GM06990 (cell line): ENCODE results near the gene ADCY5.
"Not testable (repeated sequence)": the region's sequence is repeated elsewhere in the genome, so short reads cannot be mapped to it uniquely, and the experiment has no call there.

Experiments used
- DNase-seq: peaks from one replicate; pipeline ENCODE4 v3.0.0-alpha.2; 2011; ENCODE audit not compliant: insufficient read length; ENCODE audit errors: extremely low read depth
- H3K27me3 ChIP-seq: replicated peaks from 2 replicates; pipeline ENCODE4 v1.6.0; 2011; ENCODE audit warnings: low read length; ENCODE audit not compliant: control insufficient read depth, insufficient read depth
- H3K36me3 ChIP-seq: 2 replicates; pipeline ENCODE4 v1.5.1; 2011; ENCODE audit warnings: low read length; ENCODE audit not compliant: control insufficient read depth, insufficient read depth
- H3K4me3 ChIP-seq: replicated peaks from 2 replicates; pipeline ENCODE4 v1.5.1; 2011; ENCODE audit warnings: low read depth, mild to moderate bottlenecking, control low read depth, low read length
- TF ChIP-seq, protein P1 (sequence below): IDR thresholded peaks from 2 replicates; pipeline ENCODE4 v1.5.1; 2011; ENCODE audit warnings: low read length, control low read depth, mild to moderate bottlenecking, inconsistent platforms; ENCODE audit not compliant: insufficient read depth, poor library complexity, severe bottlenecking

Gene ADCY5

DNA sequence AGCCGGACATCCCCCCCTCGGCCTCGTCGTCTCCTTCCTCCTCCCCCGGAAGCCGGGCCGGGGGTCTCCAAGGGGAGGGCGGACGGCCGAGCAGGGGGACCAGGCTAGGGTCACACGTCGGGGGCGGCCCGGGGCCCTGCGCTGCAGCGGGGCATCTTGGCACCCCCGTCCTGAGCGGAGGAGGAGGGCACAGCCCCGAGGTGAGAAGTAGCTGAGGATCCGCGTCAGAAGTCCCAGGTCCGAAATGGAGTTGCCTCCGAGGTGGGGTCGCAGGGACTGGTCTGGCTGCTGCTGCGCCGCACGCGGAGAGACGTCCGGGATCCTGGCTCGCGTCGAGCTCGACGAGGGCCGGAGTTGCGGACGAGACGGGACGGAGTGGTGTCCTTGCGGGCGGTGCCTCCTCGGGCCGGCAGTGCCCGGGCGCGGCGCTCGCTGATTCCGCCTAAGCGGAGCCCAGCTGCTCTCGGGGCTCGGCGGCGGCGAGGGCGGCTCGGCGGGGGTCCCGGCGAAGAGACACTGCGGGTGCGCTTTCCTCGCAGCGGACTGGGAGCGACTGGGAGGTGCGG lies at the start of gene ADCY5:
Gene ADCY5, minus strand, starts transcription at position 555 of the 566 bp plus-strand sequence. Its CDS starts 545 bp downstream, at position 10.
- no peaks in the 10 kb centered on the region for H3K36me3 ChIP-seq
- peak within 1 kb of the TSS; percentile 43 for H3K4me3 ChIP-seq
- H3K27me3 ChIP-seq = peaks cover 3% of the 10 kb centered on the region
- DNase-seq = no peak
- TF ChIP-seq, protein P1, sequence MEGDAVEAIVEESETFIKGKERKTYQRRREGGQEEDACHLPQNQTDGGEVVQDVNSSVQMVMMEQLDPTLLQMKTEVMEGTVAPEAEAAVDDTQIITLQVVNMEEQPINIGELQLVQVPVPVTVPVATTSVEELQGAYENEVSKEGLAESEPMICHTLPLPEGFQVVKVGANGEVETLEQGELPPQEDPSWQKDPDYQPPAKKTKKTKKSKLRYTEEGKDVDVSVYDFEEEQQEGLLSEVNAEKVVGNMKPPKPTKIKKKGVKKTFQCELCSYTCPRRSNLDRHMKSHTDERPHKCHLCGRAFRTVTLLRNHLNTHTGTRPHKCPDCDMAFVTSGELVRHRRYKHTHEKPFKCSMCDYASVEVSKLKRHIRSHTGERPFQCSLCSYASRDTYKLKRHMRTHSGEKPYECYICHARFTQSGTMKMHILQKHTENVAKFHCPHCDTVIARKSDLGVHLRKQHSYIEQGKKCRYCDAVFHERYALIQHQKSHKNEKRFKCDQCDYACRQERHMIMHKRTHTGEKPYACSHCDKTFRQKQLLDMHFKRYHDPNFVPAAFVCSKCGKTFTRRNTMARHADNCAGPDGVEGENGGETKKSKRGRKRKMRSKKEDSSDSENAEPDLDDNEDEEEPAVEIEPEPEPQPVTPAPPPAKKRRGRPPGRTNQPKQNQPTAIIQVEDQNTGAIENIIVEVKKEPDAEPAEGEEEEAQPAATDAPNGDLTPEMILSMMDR = no peak

DNA sequence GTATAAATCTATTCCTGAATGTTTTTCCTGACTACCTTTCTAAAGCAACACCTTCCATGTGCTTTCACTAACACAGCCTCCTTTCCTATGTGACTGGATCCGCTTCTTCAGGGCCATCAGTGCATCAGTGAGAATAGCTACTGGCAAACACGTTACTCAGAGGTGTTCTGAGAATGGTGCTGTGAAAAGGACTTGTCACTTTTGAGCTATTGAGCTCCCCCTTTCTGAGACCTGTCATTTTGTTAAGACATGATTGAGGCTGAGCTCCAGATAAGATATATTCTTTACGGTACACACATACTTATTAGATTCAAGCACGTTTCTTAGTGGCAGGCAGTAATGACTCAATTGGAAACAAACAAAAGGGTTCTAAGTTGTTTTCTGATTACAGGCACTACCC lies 45.0 kb upstream of the ADCY5 start:
- Histone ChIP-seq H3K4me3 (no peak overlapping the region), H3K27me3 (no peaks in the 10 kb centered on the region), H3K36me3 (peaks cover 2% of the 10 kb centered on the region; the same call in 1 of the 2 replicates)
- no peak for DNase-seq
- TF ChIP-seq, protein P1 = no peak

DNA sequence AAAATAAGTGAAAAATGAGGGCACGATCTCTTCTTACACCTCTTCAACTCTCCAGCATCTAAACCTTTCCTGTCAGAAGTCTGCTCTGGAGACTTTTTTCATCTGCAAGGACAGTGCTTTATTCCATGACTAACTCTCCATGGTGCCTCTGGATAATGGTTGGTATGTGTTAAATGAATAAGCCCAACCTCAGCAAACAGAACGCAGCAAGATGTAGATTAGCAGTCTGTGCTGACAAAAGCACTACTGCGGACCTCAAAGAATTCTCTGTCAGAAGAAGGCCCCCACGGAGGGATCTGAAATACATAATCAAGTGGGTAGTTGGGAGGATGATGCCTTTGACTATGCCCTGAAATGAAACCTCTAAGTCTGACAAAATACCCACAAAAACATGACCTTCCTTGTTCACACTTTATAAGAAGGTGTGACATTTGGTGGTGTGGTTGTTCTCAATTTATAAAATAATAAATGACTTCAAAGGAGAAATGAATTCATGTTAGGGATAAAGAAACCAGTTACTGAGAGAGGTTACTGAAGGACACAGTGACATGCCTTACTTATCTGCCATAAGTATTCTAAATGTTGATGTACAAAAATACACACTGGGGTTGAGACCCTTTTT lies 43.2 kb upstream of the ADCY5 start:
- H3K36me3 ChIP-seq = peaks cover 2% of the 10 kb centered on the region; the same call in 1 of the 2 replicates
- TF ChIP-seq, protein P1 = no peak
- no peaks in the 10 kb centered on the region for H3K27me3 ChIP-seq
- DNase-seq = no peak
- H3K4me3 ChIP-seq = no peak overlapping the region

DNA sequence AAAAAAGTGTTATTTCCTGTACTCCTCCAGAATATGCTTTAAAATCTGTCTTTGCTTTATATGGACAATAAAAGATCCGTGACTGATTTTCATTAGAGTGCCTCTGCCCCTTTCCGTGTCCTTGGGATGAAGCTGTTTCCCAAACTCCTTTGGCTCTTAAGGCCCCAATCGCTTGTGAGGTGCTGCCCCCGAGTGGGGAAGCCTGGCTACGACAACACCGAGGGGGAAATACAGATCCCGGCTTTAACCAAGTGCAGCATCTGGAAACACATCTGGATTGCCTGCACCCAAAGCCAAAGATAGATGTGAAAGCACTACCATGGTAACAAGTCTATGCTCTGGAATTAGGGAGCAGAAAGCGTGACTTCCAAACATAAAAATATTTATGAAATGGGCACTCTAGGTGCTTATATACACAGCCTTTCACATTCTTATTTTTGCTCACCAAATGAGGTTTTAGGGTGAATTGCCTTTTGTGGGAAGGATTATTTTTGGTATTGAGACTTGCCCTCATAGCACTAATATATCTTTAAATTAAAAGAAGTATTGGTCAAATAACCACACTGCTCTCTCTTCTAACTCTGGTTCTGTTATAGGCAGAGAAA lies 40.6 kb upstream of the ADCY5 start:
- H3K36me3 ChIP-seq = peaks cover 2% of the 10 kb centered on the region; the same call in 1 of the 2 replicates
- peak; percentile 15 for DNase-seq
- TF ChIP-seq, protein P1 = peak; percentile 87
- no peaks in the 10 kb centered on the region for H3K27me3 ChIP-seq
- no peak overlapping the region for H3K4me3 ChIP-seq

DNA sequence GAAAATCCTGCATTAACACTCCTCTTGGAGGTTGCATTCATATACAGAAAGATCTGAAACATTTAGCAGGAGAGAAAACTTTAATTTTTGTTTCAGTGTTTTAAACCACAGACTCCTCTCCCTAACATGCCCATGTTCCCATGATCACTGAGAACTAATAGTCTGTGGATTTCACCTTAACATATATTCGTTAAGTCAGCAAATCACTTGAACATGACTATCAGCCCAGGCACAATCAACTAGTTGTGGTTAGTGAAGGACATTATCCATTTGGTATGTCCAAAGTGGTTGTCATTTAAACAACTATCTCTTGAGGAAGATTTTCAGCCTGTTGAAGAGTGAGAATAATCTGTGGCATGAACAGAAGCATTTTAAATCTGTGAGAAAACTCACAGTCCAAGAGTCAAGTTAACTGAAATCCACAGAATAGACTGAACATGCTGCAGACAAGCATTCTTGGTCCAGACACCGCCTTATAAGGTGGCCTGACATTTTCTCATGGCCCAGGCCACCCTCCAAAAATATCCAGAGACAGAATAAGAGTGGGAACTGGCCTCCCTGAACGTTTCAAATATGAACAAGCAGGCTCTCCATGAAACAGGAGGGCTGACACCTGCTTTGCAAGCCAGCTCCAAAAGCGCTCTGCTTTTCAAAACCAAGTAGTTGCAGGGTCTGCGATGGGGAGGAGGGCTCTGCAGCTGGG lies 39.9 kb upstream of the ADCY5 start:
- no peak for DNase-seq
- Histone ChIP-seq H3K27me3 (no peaks in the 10 kb centered on the region), H3K4me3 (no peak overlapping the region), H3K36me3 (peaks cover 2% of the 10 kb centered on the region; the same call in 1 of the 2 replicates)
- TF ChIP-seq, protein P1 = no peak

DNA sequence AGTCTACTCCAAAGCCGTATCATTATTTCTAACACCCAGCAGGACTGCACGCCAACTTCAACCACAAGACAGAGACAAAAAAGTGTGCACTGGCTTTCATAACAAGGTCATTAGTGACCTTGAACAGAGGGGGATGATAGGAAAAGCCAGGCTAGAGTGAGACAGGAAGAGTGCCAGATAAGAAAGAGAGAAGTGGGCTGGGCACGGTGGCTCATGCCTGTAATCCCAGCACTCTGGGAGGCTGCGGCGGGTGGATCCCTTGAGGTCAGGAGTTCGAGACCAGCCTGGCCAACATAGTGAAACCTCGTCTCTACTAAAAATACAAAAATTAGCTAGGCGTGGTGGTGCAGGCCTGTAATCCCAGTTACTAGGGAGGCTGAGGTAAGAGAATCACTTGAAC lies 38.2 kb upstream of the ADCY5 start:
- DNase-seq, H3K4me3 ChIP-seq, H3K27me3 ChIP-seq, H3K36me3 ChIP-seq: not testable (repeated sequence)
